HTR-8/SVneo (cell line): ENCODE measurements around the gene MANEAL.

Source experiments
- DNase-seq: peaks from one replicate; pipeline ENCODE4 v3.0.0; 2011; ENCODE audit warnings: low spot score, mixed read lengths; ENCODE audit not compliant: insufficient read length
- FAIRE-seq: peaks from 2 replicates; lab custom pipeline; 2011; peaks lifted over from hg19 to GRCh38; lab: Jason Lieb, UNC

MANEAL gene

GRCh38 chr1:37822906-37823815 is 29.5 kb downstream of the MANEAL start:
- no peak for DNase-seq
- FAIRE-seq, result no peak

- FAIRE-seq (no peak), DNase-seq (no peak)
These were observed 30.4 kb downstream of the MANEAL start for GRCh38 chr1:37824001-37824400.

GRCh38 chr1:37825506-37825905 is 31.9 kb downstream of the MANEAL start:
- no peak for FAIRE-seq

GRCh38 chr1:37828410-37829074 is 34.9 kb downstream of the MANEAL start:
- FAIRE-seq (no peak), DNase-seq (no peak)

More at GRCh38 chr1:37825506-37825905, 31.9 kb downstream of the MANEAL start:
- DNase-seq, result no peak

GRCh38 chr1:37831109-37831508 is 37.5 kb downstream of the MANEAL start:
- FAIRE-seq (no peak), DNase-seq (no peak)

- DNase-seq, result no peak
- no peak for FAIRE-seq
These were observed 38.2 kb downstream of the MANEAL start for GRCh38 chr1:37831809-37832208.

- DNase-seq, result no peak
- FAIRE-seq, result no peak
These were observed 43.1 kb downstream of the MANEAL start for GRCh38 chr1:37836788-37837187.

- FAIRE-seq (no peak), DNase-seq (no peak)
These were observed 46.0 kb downstream of the MANEAL start for GRCh38 chr1:37839676-37840075.

- no peak for FAIRE-seq
- DNase-seq, result no peak
These were observed 47.1 kb downstream of the MANEAL start for GRCh38 chr1:37840711-37841110.

GRCh38 chr1:37841652-37842051 is 48.0 kb downstream of the MANEAL start:
- no peak for DNase-seq

GRCh38 chr1:37844536-37844935 is 50.9 kb downstream of the MANEAL start:
- FAIRE-seq, result no peak
- DNase-seq, result no peak

More at GRCh38 chr1:37841652-37842051, 48.0 kb downstream of the MANEAL start:
- no peak for FAIRE-seq

- FAIRE-seq (no peak), DNase-seq (no peak)
These were observed 51.5 kb downstream of the MANEAL start for GRCh38 chr1:37845049-37845646.

GRCh38 chr1:37845786-37846185 is 52.1 kb downstream of the MANEAL start:
- DNase-seq, result no peak
- no peak for FAIRE-seq

GRCh38 chr1:37846647-37847339 is 53.1 kb downstream of the MANEAL start:
- FAIRE-seq (no peak), DNase-seq (no peak)

- no peak for FAIRE-seq
- no peak for DNase-seq
These were observed 55.8 kb downstream of the MANEAL start for GRCh38 chr1:37849480-37849879.

- DNase-seq (no peak), FAIRE-seq (no peak)
These were observed 56.8 kb downstream of the MANEAL start for GRCh38 chr1:37850352-37850955.
